GM19324 (cell line): ENCODE measurements around the gene HOXC6.

Experiments used
- ATAC-seq: cut with Tn5 transposase; IDR thresholded peaks from one replicate; pipeline ENCODE4 v1.9.1; 2021; ENCODE audit warnings: mild to moderate bottlenecking, moderate library complexity; ENCODE audit not compliant: unreplicated experiment, low FRiP score

HOXC6 gene

DNA sequence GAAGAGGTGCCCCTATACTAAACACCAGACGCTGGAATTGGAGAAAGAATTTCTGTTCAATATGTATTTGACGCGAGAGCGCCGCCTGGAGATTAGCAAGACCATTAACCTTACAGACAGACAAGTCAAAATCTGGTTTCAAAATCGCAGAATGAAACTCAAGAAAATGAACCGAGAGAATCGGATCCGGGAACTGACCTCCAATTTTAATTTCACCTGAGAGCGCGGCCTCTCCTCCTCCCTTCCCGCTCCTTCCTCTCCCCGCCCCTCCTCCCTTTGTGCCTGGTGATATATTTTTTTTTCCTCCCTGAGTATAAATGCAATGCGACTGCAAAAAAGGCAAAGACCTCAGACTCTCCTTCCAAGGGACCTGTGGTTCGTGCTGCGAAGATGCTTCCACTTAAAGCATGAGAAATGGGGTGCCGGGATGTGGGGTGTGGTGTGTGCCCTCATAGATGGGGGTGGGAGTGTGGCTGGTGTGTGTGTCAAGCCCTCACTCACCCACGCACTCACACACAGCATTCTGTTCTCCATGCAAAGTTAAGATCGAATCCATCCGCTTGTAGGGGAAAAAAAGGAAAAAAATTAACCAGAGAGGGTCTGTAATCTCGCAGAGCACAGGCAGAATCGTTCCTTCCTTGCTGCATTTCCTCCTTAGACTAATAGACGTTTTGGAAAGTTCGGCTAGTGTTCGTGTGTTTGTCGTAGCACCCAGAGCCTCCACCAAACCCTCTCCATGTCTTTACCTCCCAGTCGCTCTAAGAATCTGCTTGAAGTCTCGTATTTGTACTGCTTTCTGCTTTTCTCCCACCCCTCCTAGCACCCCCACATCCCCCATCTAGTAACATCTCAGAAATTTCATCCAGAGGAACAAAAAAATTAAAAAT, 38.8 kb upstream of the HOXC6 start:
- ATAC-seq = no peak

DNA sequence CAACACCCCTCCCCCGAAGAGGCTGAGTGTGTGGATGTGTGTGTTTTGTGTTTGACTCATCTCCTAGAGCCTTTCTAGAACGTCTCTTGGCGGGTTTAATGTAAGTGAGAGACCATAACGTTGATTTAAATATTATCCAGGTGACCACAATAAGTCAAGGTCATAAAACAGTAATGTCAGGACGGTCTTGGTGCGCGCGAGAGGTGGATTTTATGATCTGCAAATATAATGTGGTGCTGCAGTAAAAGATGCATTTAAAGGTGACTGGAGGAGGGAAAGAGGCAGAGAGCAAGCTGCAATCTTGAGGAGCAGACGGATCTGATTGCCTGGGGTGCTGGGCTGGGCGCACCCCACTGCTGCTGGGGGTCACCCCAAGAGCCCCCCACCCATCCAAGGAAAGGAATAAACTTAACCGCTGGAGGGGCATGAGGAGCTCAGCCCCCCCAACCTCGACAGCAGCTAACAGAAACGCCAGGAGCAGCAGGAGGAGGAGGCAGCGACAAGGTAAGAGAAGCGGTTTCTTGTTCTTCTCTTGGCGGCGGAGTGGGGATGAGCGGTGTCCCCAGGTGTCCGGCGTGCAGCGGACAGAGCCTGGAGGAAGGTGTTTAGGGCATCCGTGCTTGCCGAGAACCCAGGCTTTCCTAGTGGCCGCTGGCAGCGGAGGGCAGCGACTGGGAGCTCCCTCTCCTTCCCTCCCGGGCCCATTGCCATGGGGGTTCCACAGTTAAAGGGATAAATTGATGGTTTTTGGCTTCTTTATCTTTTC, 37.7 kb upstream of the HOXC6 start:
- ATAC-seq = no peak

- no peak for ATAC-seq
Measured at GRCh38 chr12:53991077-53991460, 37.2 kb upstream of the HOXC6 start.

GRCh38 chr12:53992377-53992889, 35.8 kb upstream of the HOXC6 start:
- no peak for ATAC-seq

GRCh38 chr12:53993162-53994008, 34.9 kb upstream of the HOXC6 start:
- no peak for ATAC-seq

- ATAC-seq = no peak
Measured at GRCh38 chr12:53994009-53994263, 34.3 kb upstream of the HOXC6 start.

- no peak for ATAC-seq
Measured at GRCh38 chr12:53994264-53995001, 33.8 kb upstream of the HOXC6 start.

- no peak for ATAC-seq
Measured at GRCh38 chr12:53995002-53995377, 33.2 kb upstream of the HOXC6 start.

DNA sequence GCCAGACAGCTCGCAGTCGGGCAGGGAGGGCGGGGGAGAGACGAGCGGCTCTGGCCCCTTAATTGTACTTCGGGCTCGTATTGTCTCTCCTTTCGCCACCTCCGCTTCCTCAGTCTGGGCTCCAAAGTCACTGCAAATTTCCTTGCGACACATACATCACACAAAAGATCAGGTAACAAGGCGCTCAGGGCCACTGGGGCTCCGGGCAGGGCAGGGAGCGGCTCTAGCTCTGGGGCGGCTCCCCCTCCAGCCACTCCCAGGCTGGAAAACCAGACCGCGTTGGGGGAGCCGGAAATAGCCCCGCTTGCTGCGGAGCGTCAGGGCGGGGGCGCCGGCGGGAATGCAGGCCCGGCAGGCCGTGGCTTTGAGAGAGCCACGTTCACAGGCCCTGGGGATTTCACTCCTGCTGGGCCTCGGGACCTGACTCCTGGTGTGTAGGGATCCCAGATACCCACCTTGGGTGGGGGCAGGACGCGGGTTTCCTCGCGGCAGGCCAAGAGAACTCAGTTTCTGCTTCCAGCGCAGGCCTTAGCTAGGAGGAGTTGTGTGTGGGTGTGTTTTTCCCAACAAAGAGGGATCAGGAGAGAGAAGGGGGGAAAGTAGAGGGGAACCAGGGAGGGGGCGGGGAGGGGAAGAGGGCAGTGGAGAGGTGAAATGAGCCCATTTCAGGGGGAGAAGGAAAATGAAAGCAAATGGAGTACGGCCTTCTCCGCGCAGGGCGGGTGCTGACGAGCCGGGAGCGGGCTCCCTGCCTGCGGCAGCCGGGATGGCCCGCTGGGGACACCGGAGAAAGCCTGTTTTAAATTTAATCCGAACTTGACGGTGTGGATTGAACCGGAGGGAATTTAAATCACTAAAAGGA, 32.6 kb upstream of the HOXC6 start:
- ATAC-seq = no peak

DNA sequence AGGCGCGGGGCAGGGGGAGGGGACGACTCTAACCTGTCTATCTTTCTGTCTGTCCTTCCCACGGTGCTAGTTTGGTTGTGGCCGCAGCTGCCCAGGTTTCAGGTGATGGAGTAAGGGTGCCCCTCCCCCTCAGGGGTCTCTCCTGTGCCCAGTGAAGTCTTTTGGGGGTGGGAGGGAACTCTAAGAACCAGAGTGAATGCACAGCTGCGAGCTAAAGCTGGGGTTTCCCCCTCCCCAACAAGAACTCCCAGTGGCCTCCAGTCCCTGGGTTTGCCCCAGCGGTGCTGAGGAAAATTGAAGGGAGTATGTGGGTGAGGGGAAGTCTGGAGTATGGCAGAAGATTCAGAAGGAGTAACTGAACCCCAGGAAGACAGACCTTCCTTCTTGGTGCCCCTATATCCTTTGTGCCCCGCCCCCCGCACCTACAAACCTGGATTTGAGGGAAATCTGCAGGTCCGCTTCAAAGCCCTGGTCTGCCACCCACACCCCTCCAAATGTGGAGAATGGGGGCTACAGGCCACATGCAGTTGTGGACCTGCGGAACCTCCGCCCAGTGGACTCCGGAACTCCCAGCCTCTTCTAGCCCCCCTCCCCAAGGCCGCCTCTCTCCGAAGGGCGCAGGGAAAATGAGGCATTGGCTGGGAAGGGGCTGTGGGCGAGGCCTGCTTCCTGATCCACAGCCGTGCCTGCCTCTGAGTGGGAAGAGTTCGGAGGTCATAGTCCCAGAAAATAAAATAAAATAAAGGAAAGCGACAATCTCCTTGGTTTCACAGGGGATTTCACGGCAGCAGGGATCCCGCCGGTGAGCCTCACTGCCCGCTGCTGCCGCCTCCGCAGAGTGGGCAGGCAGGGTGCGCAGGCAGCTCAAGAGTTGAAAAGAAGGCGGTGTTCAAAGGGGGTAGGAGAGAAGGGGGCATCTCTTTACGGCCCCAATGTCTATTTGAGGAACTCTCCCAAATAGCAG, 31.7 kb upstream of the HOXC6 start:
- no peak for ATAC-seq

GRCh38 chr12:53997204-53998109, 30.8 kb upstream of the HOXC6 start:
- ATAC-seq = no peak

DNA sequence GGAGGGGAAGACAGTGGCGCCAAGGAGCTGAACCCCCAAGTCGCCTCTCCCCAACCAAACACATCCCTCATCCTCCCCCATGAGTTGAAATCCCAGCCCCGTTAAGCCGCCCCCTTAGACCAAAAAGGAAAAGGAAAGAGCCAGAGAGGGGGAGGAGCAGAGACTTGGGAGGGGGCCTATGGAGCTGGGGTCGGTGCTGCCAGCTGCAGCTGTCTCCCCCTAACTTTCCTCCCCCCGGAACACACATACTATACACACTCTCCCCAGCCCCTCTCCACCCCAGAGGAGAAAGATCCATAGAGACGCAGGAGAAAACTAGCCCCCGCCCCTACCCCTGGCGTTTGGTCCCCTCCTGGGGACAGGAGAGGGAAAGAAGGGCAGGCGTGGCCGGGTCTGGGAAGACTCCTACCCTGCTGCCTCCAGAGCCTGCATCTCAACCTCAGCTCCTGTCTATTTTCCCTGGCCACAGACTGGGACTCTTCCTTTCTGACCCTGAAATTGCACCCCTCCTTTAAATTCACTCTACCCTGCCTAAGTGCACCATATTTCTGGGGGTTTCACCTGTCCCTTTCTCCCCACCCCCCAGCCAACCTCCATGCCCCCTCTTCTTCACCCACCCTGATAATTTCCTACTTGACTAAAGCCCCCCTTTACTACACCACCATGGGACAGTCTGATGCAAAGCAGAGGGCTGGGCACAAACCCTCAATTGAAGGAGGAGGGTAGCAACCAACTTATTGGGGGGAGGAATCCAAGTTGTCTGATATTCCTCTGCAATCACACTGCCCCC, 29.9 kb upstream of the HOXC6 start:
- ATAC-seq = no peak

DNA sequence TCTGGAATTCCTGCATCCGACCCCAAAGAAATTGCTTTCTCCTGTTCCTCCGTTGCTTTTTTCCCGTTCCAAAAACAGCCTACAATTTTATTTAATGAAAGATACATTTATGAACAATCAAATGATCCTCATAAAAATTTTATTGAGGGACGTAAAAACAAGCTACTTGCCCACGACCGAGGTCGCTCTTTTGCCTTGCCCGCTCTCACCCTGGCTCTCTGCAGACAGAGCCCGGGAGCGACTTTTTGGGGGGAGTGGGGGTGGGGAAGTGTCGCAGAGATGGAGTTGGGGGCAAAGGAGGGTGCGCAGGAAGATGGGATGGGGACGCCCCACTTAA, 29.4 kb upstream of the HOXC6 start:
- no peak for ATAC-seq

GRCh38 chr12:53999559-54000115, 28.6 kb upstream of the HOXC6 start:
- no peak for ATAC-seq

- no peak for ATAC-seq
Measured at GRCh38 chr12:54000116-54001114, 27.8 kb upstream of the HOXC6 start, which contains the start of gene HOXC9. HOXC9 (plus strand) TSS chr12:54000161; CDS start chr12:54000189, 28 bp downstream.
